Measurements from ENCODE around the gene SP2.

SP2 gene

GRCh38 chr17:47871048-47871447 is 25.0 kb upstream of the SP2 start:
- DNase-seq, result no peak

DNA sequence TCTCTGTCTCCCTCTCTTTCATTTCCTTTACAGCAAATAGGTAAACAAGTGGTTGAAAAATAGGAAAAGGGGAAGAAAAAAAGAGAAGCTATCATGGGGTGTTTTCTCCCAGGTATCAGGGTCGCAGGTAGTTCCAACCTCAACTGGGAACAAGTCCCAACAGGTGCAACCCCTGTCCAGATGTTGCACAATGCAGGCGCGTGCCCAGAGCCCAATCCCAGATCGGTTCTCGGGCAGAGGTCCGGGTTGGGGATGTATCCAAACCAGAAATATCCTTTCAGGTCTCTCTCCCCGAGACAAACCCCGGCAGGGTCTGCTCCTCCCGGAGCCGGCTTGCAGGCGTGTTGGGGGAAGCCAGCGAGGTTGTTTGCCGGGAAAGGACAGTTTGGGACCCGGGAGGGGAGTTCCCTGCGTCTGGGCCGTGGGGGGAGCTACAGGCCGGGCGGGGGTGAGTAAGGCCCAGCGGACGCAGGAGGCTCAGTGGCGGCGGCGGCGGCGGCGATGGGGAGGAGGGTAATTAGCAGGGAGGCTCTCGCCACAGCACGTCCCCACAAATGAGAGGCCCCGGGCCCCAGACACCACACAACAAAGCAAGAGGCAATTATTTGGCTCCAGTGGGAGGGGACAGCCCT is 23.9 kb upstream of the SP2 start:
- no peak for DNase-seq

DNA sequence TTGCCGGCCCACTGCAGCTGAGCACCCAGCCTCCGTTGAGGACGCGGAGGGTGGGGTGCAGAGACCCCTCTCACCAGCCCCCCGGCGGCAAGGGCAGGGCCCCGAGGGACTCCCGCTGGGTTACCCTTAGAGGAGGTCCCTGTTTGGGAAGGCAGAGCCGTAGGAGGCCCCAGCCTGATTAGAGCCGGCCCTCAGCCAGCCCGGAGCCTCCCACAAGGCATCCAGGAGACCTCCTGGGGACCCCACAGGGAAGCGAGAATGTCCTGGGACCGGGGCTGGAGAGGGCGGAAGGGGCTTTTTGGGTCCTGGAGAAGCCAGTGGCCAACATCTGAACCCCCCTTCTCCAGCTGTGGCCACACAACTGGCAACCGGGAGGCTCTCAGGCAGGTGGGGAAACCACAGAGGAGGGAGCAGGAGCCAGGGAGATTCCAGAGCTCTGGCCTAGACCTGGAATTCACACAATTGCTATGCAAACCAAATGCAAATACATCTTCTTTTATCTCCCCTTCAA is 23.3 kb upstream of the SP2 start:
- DNase-seq, result no peak

GRCh38 chr17:47873200-47874090 is 22.6 kb upstream of the SP2 start:
- no peak for DNase-seq

- DNase-seq, result no peak
Observed at GRCh38 chr17:47875011-47875985, 20.7 kb upstream of the SP2 start.

DNA sequence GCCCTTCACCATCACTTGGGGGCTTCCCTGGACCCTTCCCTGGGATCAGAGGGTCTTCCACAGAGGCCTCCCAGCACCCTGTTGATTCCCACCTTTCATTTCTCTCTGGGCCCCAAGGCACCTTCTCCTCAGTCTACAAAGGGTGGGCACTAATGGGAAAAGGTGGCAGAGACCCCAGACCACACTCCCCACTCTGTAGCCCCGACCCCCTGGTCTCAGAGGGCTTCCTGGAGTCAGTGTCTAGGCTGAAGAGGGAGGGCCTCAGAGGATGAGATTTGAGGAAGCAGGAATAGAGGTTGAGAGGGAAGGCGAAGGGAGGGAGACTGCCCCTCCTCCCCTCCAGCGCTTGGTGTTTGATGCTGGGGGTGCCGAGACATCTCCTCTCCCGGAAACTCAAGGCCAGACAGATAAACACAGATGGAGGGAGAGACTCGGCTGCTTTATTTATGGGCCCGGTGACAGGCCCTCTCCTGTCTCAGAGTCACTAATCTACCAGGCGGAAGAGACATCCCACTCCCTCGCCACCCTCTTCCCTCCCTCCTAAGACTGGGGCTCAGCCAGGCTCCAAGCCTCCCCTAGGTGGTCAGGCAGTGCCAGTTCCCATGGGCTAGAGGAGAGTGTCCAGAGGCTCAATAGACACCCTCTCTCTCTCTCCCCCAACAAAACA is 18.5 kb upstream of the SP2 start:
- DNase-seq, result no peak

GRCh38 chr17:47878203-47879027 is 17.6 kb upstream of the SP2 start:
- no peak for DNase-seq

DNA sequence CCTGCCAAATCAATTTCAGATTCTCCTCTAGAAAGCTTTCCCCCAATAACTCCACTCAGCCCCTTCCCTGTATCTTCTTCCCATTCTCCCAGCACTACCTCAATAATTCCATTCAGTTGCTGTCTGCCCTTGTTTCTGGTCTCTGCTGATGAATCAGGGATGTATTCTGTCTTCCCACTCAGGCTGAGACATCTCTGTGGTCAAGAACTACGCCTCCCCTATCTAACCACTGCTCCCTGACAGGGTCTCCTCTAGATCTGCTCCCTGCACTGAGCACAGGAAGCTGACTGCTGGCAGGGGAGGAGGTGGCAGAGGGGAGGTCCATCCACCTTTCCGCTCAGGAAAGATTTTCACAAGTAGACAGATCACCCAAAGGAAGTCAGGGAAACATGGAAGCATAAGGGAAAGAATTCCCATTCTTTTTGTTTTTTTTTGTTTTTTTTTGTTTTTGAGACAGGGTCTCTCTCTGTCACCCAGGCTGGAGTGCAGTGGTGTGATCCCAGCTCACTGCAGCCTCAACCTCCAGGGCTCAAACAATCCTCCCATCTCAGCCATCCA is 16.9 kb upstream of the SP2 start:
- DNase-seq, result no peak

DNA sequence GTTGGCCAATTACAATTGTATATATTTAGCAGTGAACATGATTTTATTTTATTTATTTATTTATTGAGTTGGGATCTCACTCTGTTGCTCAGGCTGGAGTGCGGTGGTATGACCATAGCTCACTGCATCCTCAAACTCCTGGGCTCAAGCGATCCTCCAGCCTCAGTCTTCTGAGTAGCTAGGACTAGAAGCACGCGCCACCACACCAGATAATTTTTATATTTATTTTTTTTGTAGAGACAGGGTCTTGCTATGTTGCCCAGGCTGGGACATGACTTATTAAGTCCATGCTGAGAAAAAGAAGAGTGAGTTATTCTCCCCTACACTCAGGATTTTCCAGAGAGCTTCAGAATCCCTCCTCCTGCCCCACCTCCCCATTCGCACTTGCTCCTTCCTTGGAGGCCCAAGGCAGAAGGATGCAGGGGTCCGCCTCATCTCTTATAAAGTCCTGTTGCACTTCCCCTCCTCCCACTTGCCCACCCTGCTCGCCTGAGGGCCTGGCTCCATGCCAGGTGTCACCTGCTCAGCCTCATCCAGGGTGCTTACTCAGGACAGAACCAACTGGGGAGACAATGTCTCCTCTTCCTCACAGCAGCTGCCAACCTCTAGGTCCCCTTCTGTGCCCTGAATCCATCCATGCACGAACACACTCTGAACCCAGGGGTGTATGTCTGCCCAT is 16.1 kb upstream of the SP2 start:
- no peak for DNase-seq

- no peak for DNase-seq
Observed at GRCh38 chr17:47882247-47882646, 13.8 kb upstream of the SP2 start.

- DNase-seq, result no peak
Observed at GRCh38 chr17:47882695-47883588, 13.1 kb upstream of the SP2 start.

- DNase-seq, result no peak
Observed at GRCh38 chr17:47883589-47884426, 12.2 kb upstream of the SP2 start.

DNA sequence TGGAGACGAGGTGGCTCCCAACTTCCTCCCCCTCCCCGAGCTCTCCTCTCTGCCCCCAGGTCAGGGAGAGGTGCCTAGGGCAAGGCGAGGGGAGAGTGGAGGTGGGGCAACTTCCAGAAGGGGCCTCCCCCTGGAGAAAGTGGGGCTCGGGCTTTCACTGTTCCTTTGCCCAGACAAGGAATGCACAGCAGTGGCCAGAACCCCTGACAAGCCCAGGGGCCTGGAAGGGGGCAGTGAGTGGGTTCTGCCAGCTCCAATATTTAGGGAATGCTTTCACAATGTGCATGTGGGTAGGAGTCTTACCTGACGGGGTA is 11.7 kb upstream of the SP2 start:
- DNase-seq, result no peak

DNA sequence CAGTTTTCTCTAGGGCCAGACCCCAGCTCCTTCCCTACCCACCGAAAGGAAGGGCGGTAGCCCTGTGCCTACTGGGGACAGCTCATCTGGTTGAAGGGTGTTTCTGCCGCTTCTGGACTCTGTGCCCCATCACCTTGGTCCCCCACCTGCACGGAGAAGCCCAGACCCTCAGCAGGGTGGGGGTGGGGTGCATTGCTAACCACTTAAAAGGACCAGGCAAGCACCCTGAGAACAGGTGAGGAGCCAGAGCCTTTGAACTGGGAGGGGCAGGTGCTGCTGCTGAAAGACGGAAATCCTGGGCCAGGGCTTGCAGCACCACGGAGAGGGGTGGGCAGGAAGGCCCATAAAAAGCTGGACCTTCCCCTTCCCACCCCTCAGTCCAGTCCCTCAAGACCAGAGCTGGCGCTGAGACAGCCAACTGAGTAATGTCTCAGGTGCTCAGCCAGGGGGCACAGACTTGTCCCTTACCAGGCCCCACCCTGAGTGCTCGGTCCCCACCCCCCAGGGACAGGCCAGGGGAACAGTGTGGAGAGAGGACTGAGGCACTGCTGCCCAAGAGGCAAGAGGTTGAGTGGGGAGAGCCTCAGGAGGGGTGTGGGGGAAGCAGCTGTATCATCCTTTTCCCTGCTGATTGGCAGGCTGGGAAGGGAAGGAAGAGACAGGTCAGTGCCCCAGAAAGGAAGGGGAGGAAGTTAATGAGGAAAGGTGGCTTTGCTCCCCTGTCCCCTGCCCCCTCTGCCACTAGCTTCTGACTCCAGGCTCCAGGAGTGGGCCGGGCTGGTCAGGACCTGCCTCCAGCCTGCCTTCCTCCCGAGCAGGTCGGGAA is 10.9 kb upstream of the SP2 start:
- no peak for DNase-seq

- no peak for DNase-seq
Observed at GRCh38 chr17:47888293-47888692, 7.7 kb upstream of the SP2 start.

DNA sequence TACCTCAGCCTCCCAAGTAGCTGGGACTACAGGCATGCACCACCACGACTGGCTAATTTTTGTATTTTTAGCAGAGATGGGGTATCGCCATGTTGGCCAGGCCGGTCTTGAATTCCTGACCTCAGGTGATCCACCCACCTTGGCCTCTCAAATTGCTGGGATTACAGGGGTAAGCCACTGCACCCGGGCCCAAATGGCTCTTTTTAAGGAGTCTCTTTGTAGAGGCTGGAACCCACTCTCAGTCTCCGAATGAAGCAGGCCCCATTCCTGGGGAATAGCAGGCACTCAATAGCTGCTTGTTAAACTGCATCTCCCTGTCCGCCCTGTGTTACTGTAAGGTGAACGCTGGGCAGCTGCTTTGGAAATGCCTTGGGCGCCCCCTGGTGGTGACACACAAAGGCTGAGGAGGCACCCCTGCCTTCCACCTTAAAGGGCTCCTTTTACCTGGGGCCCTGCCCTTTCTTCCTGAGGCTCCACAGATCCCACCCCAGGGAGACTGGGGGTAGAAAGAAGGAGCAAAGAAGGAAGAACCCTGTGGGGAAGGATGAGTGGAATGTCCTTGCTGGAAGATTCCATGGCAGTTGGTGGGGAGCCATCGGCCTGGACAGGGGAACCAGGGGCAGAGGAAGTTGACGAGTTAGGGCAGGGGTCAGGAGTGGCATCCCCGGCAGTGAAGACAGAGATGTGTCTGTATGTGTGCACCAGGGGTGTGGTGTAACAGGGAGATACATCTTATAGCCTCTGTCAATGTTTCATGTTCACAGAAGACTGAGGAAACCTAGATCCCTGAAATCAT is 6.1 kb upstream of the SP2 start:
- peak; percentile 87 for DNase-seq

DNA sequence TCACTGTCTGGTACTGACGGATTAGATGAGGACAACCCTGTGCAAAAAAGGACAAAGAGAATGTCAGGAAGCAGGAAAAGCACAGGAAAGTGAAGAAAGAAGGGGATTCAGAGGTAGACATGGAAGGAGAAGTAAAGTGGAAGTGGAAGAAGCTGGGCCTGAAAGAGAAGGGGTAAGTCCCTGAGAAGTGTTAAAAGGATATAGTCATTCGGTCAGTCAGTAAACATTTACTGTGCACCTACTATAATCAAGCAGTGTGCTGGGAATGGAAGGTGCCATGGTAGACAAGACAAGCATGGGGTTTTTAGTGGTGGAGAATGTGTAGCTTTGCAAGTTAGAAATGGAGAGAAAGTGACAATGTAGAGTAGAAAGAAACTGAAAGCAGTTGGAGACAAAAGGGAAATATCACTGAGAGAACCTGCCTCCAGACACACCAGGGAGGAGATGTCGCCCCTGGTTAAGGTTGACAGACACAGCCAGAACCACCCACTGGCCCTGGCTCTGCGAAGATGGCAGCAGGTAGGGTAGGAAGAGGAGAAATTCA is 4.4 kb upstream of the SP2 start:
- no peak for DNase-seq

All from activated CD4-positive, alpha-beta T cell treated with anti-CD3 and anti-CD28 coated beads for 1 hour (primary cell).